ENCODE measurements around the gene PIGN.

Gene PIGN

DNA sequence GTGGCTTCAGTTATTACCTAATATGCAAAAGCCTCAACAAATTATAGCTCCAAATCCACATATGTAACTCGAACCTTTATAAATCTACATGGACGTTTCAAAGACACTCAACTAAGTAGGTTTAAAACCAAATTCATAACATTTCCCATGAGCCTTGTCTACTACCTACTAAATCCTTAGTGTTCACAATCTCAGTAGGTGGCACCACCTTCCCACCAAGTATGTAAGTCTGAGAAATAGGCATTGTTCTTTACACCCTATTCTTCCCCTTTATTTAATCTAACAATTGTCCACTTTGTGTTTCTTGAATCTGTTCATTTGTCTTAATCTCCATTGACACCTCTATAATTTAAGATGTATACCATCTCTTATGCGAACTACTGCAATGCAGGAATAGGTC lies 4.6 kb downstream of the PIGN start:
- Histone ChIP-seq H3K36me3 (replicated peaks; ENCODE audit: low read depth, low read length) (peaks cover 3% of the 10 kb centered on the region), H3K27me3 (ENCODE audit: low read depth, low read length) (no peaks in the 10 kb centered on the region), H2AFZ (ENCODE audit: low read depth, low read length) (no peak overlapping the region), H3K9me3 (ENCODE audit: insufficient read depth, low read length) (no peaks in the 10 kb centered on the region), H4K20me1 (ENCODE audit: insufficient read depth, low read length) (peaks cover 13% of the 10 kb centered on the region), H3K4me3 (ENCODE audit: low read length) (no peak overlapping the region), H3K4me2 (ENCODE audit: low read length) (no peak overlapping the region), H3K4me1 (ENCODE audit: low read length) (peaks cover 36% of the 10 kb centered on the region), H3K27ac (ENCODE audit: low read length) (no peak overlapping the region), H3K9ac (ENCODE audit: low read length) (no peak overlapping the region), H3K79me2 (ENCODE audit: low read length) (peaks cover 16% of the 10 kb centered on the region)
- no peak for TF ChIP-seq EZH2phosphoT487 (IDR thresholded peaks at IDR 0.05; ENCODE audit: low read depth)
- TF ChIP-seq, protein P1, sequence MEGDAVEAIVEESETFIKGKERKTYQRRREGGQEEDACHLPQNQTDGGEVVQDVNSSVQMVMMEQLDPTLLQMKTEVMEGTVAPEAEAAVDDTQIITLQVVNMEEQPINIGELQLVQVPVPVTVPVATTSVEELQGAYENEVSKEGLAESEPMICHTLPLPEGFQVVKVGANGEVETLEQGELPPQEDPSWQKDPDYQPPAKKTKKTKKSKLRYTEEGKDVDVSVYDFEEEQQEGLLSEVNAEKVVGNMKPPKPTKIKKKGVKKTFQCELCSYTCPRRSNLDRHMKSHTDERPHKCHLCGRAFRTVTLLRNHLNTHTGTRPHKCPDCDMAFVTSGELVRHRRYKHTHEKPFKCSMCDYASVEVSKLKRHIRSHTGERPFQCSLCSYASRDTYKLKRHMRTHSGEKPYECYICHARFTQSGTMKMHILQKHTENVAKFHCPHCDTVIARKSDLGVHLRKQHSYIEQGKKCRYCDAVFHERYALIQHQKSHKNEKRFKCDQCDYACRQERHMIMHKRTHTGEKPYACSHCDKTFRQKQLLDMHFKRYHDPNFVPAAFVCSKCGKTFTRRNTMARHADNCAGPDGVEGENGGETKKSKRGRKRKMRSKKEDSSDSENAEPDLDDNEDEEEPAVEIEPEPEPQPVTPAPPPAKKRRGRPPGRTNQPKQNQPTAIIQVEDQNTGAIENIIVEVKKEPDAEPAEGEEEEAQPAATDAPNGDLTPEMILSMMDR (IDR thresholded peaks at IDR 0.05; ENCODE audit: low read depth, low read length): peak; percentile 59

DNA sequence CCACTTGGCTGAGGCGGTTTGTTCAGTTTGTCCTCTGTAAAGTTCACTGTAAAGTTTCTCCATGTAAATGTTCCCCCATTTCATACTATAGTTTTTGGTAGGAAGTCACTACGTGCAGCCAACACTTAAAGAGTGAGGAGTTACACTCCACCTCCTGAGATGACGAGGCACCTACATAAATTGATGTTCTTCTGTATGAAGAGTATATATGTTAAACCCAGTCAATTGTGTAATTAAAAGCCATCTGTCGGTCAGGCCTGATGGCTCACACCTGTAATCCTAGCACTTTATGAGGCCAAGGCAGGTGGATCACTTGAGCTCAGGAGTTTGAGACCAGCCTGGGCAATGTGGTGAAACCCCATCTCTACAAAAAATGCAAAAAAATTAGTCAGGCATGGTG lies 7.6 kb downstream of the PIGN start:
- H3K4me1 ChIP-seq (ENCODE audit: low read length): peaks cover 31% of the 10 kb centered on the region
- H4K20me1 ChIP-seq (ENCODE audit: insufficient read depth, low read length): peaks cover 13% of the 10 kb centered on the region
- peaks cover 7% of the 10 kb centered on the region; the same call in 1 of the 2 replicates for H3K79me2 ChIP-seq (ENCODE audit: low read length)
- H3K36me3 ChIP-seq (replicated peaks; ENCODE audit: low read depth, low read length): peaks cover 3% of the 10 kb centered on the region
- H3K9ac ChIP-seq (ENCODE audit: low read length): no peak overlapping the region
- H2AFZ ChIP-seq (ENCODE audit: low read depth, low read length): no peak overlapping the region
- TF ChIP-seq, protein P1 (IDR thresholded peaks at IDR 0.05; ENCODE audit: low read depth, low read length): no peak
- TF ChIP-seq EZH2phosphoT487 (IDR thresholded peaks at IDR 0.05; ENCODE audit: low read depth): no peak
- H3K4me2 ChIP-seq (ENCODE audit: low read length): peak overlapping the region; percentile 54
- H3K9me3 ChIP-seq (ENCODE audit: insufficient read depth, low read length): no peaks in the 10 kb centered on the region
- peak overlapping the region; percentile 12 for H3K4me3 ChIP-seq (ENCODE audit: low read length)
- H3K27ac ChIP-seq (ENCODE audit: low read length): peak overlapping the region; percentile 10; the same call in 1 of the 2 replicates
- H3K27me3 ChIP-seq (ENCODE audit: low read depth, low read length): no peaks in the 10 kb centered on the region

DNA sequence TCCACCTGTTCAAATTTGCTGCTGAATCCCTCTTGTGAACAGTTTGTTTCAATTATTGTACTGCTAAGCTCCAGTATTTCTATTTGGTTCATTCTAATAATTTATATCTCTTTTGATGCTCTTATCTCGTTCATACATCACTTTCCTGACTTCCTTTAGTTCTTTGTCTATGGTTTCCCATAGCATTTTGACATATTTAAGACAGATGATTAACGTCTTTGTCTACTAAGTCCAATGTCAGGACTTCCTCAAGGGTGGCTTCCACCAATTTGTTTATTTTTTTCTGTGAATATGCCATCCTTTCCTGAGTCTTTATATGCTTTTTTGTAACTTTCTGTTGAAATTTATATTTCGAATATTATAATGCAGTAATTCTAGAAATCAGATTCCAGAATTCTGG lies 9.6 kb downstream of the PIGN start:
- H3K79me2 ChIP-seq (ENCODE audit: low read length): peaks cover 4% of the 10 kb centered on the region; the same call in 1 of the 2 replicates

DNA sequence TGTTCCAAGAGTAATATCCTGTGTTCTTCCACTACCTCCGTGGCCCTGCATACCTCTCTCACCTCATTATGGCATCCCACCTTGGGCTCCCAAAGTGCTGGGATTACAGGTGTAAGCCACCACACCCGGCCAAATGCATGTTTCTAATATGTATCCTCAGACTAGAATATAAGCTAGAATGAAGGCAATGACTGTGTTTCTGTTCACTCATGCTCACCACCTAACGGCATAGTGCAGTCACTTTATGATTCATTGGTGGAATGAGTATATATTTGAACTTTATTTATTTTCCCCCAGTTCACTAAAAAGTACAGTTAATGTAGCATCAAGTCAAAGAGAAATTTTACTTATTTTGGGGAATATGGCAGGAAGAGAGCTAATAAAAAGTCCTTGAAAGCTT lies 11.3 kb downstream of the PIGN start:
- Histone ChIP-seq H3K9me3 (ENCODE audit: insufficient read depth, low read length) (no peaks in the 10 kb centered on the region), H3K27me3 (ENCODE audit: low read depth, low read length) (no peaks in the 10 kb centered on the region), H3K36me3 (replicated peaks; ENCODE audit: low read depth, low read length) (peaks cover 3% of the 10 kb centered on the region), H3K4me3 (ENCODE audit: low read length) (no peak overlapping the region), H4K20me1 (ENCODE audit: insufficient read depth, low read length) (peaks cover 6% of the 10 kb centered on the region), H3K9ac (ENCODE audit: low read length) (no peak overlapping the region), H3K4me2 (ENCODE audit: low read length) (no peak overlapping the region), H2AFZ (ENCODE audit: low read depth, low read length) (no peak overlapping the region), H3K79me2 (ENCODE audit: low read length) (peaks cover 4% of the 10 kb centered on the region; the same call in 1 of the 2 replicates), H3K4me1 (ENCODE audit: low read length) (peaks cover 31% of the 10 kb centered on the region), H3K27ac (ENCODE audit: low read length) (no peak overlapping the region)
- TF ChIP-seq EZH2phosphoT487 (IDR thresholded peaks at IDR 0.05; ENCODE audit: low read depth): no peak
- TF ChIP-seq, protein P1 (IDR thresholded peaks at IDR 0.05; ENCODE audit: low read depth, low read length): no peak

More for the DNA sequence above, 9.6 kb downstream of the PIGN start:
- peaks cover 31% of the 10 kb centered on the region for H3K4me1 ChIP-seq (ENCODE audit: low read length)
- peaks cover 7% of the 10 kb centered on the region for H4K20me1 ChIP-seq (ENCODE audit: insufficient read depth, low read length)
- no peak overlapping the region for H3K27ac ChIP-seq (ENCODE audit: low read length)
- H3K36me3 ChIP-seq (replicated peaks; ENCODE audit: low read depth, low read length): peaks cover 3% of the 10 kb centered on the region
- H3K4me2 ChIP-seq (ENCODE audit: low read length): no peak overlapping the region
- H3K27me3 ChIP-seq (ENCODE audit: low read depth, low read length): no peaks in the 10 kb centered on the region
- no peak overlapping the region for H2AFZ ChIP-seq (ENCODE audit: low read depth, low read length)
- H3K4me3 ChIP-seq (ENCODE audit: low read length): no peak overlapping the region
- TF ChIP-seq EZH2phosphoT487 (IDR thresholded peaks at IDR 0.05; ENCODE audit: low read depth): no peak
- TF ChIP-seq, protein P1 (IDR thresholded peaks at IDR 0.05; ENCODE audit: low read depth, low read length): no peak
- no peaks in the 10 kb centered on the region for H3K9me3 ChIP-seq (ENCODE audit: insufficient read depth, low read length)
- H3K9ac ChIP-seq (ENCODE audit: low read length): no peak overlapping the region
